ENCODE measurements around the gene KDM3A.

DNA sequence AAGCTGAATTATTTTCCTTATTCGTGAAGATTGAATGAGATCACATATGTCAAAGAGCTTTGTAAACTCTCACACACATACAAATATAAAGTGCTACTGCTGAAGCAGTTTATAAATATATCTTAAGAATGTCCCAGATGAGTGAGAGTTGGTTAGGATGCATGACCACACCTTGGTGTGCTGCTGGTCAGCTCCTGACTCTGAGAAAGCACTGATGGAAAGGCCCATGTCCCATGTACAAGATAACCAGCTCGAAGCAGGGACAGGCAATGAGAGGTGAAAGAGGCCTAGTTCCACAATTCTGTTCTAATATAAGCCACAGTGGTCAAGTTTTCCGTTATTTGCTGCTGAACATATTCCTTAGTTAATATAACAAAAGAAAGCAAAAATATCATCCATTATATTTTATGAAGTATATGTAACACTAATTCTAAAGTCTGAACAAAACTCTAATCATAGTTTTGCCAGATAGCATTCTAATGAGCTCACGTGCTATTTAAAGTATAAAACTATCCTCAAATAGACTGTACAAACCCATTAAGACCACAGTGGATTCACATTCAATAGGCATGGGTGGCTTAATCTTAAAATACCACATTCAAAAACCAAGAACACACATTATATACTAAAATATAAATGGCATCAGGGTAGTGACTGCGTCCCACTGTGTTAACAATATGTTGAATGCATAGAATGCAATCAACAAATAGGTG, 72.9 kb downstream of the KDM3A start:
- TF ChIP-seq, protein P1, sequence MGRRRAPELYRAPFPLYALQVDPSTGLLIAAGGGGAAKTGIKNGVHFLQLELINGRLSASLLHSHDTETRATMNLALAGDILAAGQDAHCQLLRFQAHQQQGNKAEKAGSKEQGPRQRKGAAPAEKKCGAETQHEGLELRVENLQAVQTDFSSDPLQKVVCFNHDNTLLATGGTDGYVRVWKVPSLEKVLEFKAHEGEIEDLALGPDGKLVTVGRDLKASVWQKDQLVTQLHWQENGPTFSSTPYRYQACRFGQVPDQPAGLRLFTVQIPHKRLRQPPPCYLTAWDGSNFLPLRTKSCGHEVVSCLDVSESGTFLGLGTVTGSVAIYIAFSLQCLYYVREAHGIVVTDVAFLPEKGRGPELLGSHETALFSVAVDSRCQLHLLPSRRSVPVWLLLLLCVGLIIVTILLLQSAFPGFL (CRISPR knock-in tag; IDR thresholded peaks at IDR 0.05; ENCODE audit: borderline replicate concordance) = no peak
- TF ChIP-seq, protein P2, sequence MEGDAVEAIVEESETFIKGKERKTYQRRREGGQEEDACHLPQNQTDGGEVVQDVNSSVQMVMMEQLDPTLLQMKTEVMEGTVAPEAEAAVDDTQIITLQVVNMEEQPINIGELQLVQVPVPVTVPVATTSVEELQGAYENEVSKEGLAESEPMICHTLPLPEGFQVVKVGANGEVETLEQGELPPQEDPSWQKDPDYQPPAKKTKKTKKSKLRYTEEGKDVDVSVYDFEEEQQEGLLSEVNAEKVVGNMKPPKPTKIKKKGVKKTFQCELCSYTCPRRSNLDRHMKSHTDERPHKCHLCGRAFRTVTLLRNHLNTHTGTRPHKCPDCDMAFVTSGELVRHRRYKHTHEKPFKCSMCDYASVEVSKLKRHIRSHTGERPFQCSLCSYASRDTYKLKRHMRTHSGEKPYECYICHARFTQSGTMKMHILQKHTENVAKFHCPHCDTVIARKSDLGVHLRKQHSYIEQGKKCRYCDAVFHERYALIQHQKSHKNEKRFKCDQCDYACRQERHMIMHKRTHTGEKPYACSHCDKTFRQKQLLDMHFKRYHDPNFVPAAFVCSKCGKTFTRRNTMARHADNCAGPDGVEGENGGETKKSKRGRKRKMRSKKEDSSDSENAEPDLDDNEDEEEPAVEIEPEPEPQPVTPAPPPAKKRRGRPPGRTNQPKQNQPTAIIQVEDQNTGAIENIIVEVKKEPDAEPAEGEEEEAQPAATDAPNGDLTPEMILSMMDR (IDR thresholded peaks at IDR 0.05) = no peak
- TF ChIP-seq JUN (CRISPR knock-in tag; IDR thresholded peaks at IDR 0.05) (no peak), ZNF317 (CRISPR knock-in tag; IDR thresholded peaks at IDR 0.05; ENCODE audit: borderline replicate concordance, low read depth) (no peak), ZNF121 (CRISPR knock-in tag; IDR thresholded peaks at IDR 0.05) (no peak), ELF4 (CRISPR knock-in tag; IDR thresholded peaks at IDR 0.05; ENCODE audit: low read depth) (no peak), KAT7 (CRISPR knock-in tag; IDR thresholded peaks at IDR 0.05; ENCODE audit: borderline replicate concordance) (no peak), ZNF138 (CRISPR knock-in tag; conservative IDR thresholded peaks at IDR 0.05) (no peak), RELA (CRISPR knock-in tag; IDR thresholded peaks at IDR 0.05; ENCODE audit: borderline replicate concordance) (no peak), ZNF232 (CRISPR knock-in tag; IDR thresholded peaks at IDR 0.05) (no peak)
- TF ChIP-seq, protein P3, sequence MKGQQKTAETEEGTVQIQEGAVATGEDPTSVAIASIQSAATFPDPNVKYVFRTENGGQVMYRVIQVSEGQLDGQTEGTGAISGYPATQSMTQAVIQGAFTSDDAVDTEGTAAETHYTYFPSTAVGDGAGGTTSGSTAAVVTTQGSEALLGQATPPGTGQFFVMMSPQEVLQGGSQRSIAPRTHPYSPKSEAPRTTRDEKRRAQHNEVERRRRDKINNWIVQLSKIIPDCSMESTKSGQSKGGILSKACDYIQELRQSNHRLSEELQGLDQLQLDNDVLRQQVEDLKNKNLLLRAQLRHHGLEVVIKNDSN (CRISPR knock-in tag; IDR thresholded peaks at IDR 0.05) = no peak
- TF ChIP-seq, protein P4, sequence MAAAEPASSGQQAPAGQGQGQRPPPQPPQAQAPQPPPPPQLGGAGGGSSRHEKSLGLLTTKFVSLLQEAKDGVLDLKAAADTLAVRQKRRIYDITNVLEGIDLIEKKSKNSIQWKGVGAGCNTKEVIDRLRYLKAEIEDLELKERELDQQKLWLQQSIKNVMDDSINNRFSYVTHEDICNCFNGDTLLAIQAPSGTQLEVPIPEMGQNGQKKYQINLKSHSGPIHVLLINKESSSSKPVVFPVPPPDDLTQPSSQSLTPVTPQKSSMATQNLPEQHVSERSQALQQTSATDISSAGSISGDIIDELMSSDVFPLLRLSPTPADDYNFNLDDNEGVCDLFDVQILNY (CRISPR knock-in tag; IDR thresholded peaks at IDR 0.05) = no peak
- TF ChIP-seq, protein P5, sequence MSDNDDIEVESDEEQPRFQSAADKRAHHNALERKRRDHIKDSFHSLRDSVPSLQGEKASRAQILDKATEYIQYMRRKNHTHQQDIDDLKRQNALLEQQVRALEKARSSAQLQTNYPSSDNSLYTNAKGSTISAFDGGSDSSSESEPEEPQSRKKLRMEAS (CRISPR knock-in tag; IDR thresholded peaks at IDR 0.05) = no peak
- TF ChIP-seq, protein P6, sequence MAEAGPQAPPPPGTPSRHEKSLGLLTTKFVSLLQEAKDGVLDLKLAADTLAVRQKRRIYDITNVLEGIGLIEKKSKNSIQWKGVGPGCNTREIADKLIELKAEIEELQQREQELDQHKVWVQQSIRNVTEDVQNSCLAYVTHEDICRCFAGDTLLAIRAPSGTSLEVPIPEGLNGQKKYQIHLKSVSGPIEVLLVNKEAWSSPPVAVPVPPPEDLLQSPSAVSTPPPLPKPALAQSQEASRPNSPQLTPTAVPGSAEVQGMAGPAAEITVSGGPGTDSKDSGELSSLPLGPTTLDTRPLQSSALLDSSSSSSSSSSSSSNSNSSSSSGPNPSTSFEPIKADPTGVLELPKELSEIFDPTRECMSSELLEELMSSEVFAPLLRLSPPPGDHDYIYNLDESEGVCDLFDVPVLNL (CRISPR knock-in tag; IDR thresholded peaks at IDR 0.05; ENCODE audit: borderline replicate concordance, low read depth) = no peak

All from WTC11 (cell line).